OCI-LY3 (cell line): Measurements from ENCODE around the gene PELO.

Experiments used
- H2AFZ ChIP-seq: fragments of 200-600, 300-600 bp; shearing (Covaris generic); 2 replicates; pipeline ENCODE4 v1.6.0; 2014; ENCODE audit warnings: antibody characterized with exemption, low read depth, low read length
- H3K27ac ChIP-seq: fragments of 200-600, 300-600 bp; sonication (generic); 2 replicates; pipeline ENCODE4 v1.5.1; 2014; ENCODE audit warnings: mild to moderate bottlenecking, low read length, moderate library complexity, mixed read lengths
- H3K27me3 ChIP-seq: fragments of 200-600, 300-600 bp; sonication (generic); 2 replicates; pipeline ENCODE4 v1.6.1; 2014; ENCODE audit warnings: low read depth, low read length, mixed read lengths
- H3K36me3 ChIP-seq: fragments of 200-600, 300-600 bp; sonication (generic); replicated peaks from 2 replicates; pipeline ENCODE3; 2014; ENCODE audit warnings: low read depth, low read length, mixed read lengths
- H3K4me1 ChIP-seq: fragments of 300-600, 200-600 bp; sonication (generic); 2 replicates; pipeline ENCODE4 v1.6.1; 2014; ENCODE audit warnings: low read length, mixed read lengths
- H3K4me2 ChIP-seq: fragments of 200-600, 300-600 bp; sonication (generic); 2 replicates; pipeline ENCODE4 v1.6.1; 2014; ENCODE audit warnings: low read length, mixed read lengths
- H3K4me3 ChIP-seq: fragments of 300-600, 200-600 bp; sonication (generic); 2 replicates; pipeline ENCODE4 v1.5.1; 2014; ENCODE audit warnings: antibody characterized with exemption, mild to moderate bottlenecking, low read length, moderate library complexity
- H3K79me2 ChIP-seq: fragments of 300-600, 200-600 bp; shearing (Covaris generic); 2 replicates; pipeline ENCODE4 v1.6.1; 2014; ENCODE audit warnings: mild to moderate bottlenecking, low read length, mixed read lengths
- H3K9ac ChIP-seq: fragments of 300-600, 200-600 bp; shearing (Covaris generic); 2 replicates; pipeline ENCODE4 v1.6.0; 2014; ENCODE audit warnings: mild to moderate bottlenecking, low read length, moderate library complexity
- H3K9me3 ChIP-seq: fragments of 200-600, 300-600 bp; shearing (Covaris generic); 2 replicates; pipeline ENCODE4 v1.6.1; 2014; ENCODE audit warnings: low read length, mixed read lengths; ENCODE audit not compliant: insufficient read depth
- H4K20me1 ChIP-seq: fragments of 200-600, 300-600 bp; sonication (generic); 2 replicates; pipeline ENCODE4 v1.6.1; 2016; ENCODE audit warnings: low read length, mixed read lengths; ENCODE audit not compliant: insufficient read depth
- CTCF ChIP-seq: fragments of 200-600, 300-600 bp; sonication (generic); IDR thresholded peaks from 2 replicates; pipeline ENCODE4 v1.5.1; 2014; ENCODE audit warnings: antibody characterized with exemption, low read length, low read depth
- EZH2phosphoT487 ChIP-seq: fragments of 200-600 bp; shearing (Covaris generic); IDR thresholded peaks from 2 replicates; pipeline ENCODE4 v1.6.1; 2018; ENCODE audit warnings: antibody characterized with exemption, mixed run types, low read depth

Gene PELO

GRCh38 chr5:52791366-52791765, 3.6 kb downstream of the PELO start:
- Histone ChIP-seq H3K9me3 (no peaks in the 10 kb centered on the region), H3K4me2 (no peak overlapping the region), H2AFZ (no peak overlapping the region), H3K27me3 (no peaks in the 10 kb centered on the region), H4K20me1 (no peaks in the 10 kb centered on the region), H3K36me3 (no peaks in the 10 kb centered on the region), H3K9ac (no peak overlapping the region), H3K27ac (no peak overlapping the region), H3K4me3 (no peak overlapping the region), H3K4me1 (peaks cover 24% of the 10 kb centered on the region), H3K79me2 (peaks cover 25% of the 10 kb centered on the region)
- no peak for TF ChIP-seq CTCF
- TF ChIP-seq EZH2phosphoT487: no peak

- peaks cover 30% of the 10 kb centered on the region for H3K79me2 ChIP-seq
- H3K27ac ChIP-seq: no peak overlapping the region
- H3K4me3 ChIP-seq: no peak overlapping the region
- peaks cover 25% of the 10 kb centered on the region for H3K4me1 ChIP-seq
- no peak overlapping the region for H2AFZ ChIP-seq
- no peaks in the 10 kb centered on the region for H4K20me1 ChIP-seq
- H3K27me3 ChIP-seq: no peaks in the 10 kb centered on the region
- H3K9ac ChIP-seq: no peak overlapping the region
- no peak for TF ChIP-seq EZH2phosphoT487
- no peak for TF ChIP-seq CTCF
- H3K9me3 ChIP-seq: no peaks in the 10 kb centered on the region
- no peak overlapping the region for H3K4me2 ChIP-seq
- H3K36me3 ChIP-seq: no peaks in the 10 kb centered on the region
Measured at GRCh38 chr5:52794519-52794918, 6.8 kb downstream of the PELO start.

GRCh38 chr5:52796031-52796430, 8.3 kb downstream of the PELO start:
- Histone ChIP-seq H3K27ac (no peak overlapping the region), H3K4me2 (no peak overlapping the region), H3K9me3 (no peaks in the 10 kb centered on the region), H3K36me3 (peaks cover 3% of the 10 kb centered on the region), H2AFZ (no peak overlapping the region), H3K79me2 (peaks cover 37% of the 10 kb centered on the region), H4K20me1 (0 out of 2 replicates have a peak, but pooled peaks cover under 1% of the 10 kb centered on the region), H3K27me3 (no peaks in the 10 kb centered on the region), H3K9ac (no peak overlapping the region), H3K4me1 (peaks cover 22% of the 10 kb centered on the region), H3K4me3 (no peak overlapping the region)
- TF ChIP-seq EZH2phosphoT487 (no peak), CTCF (no peak)

GRCh38 chr5:52796516-52797103, 8.9 kb downstream of the PELO start:
- H3K9ac ChIP-seq: no peak overlapping the region
- H3K4me1 ChIP-seq: peaks cover 28% of the 10 kb centered on the region
- H3K27ac ChIP-seq: no peak overlapping the region
- no peaks in the 10 kb centered on the region for H3K27me3 ChIP-seq
- peaks cover 6% of the 10 kb centered on the region for H3K36me3 ChIP-seq
- no peak overlapping the region for H3K4me3 ChIP-seq
- no peak overlapping the region for H3K4me2 ChIP-seq
- no peaks in the 10 kb centered on the region for H3K9me3 ChIP-seq
- H4K20me1 ChIP-seq: peaks cover 5% of the 10 kb centered on the region; the same call in 1 of the 2 replicates
- peaks cover 40% of the 10 kb centered on the region for H3K79me2 ChIP-seq
- TF ChIP-seq CTCF: no peak
- no peak for TF ChIP-seq EZH2phosphoT487
- no peak overlapping the region for H2AFZ ChIP-seq
